HG02759 (cell line): Measurements from ENCODE around the gene TULP4.
"Not testable (repeated sequence)": the region's sequence is repeated elsewhere in the genome, so short reads cannot be mapped to it uniquely, and the experiment has no call there.

ENCODE experiments used
- ATAC-seq: cut with Tn5 transposase; IDR thresholded peaks from one replicate; pipeline ENCODE4 v1.9.1; 2021; ENCODE audit warnings: mild to moderate bottlenecking, moderate library complexity; ENCODE audit not compliant: unreplicated experiment

The TULP4 gene

DNA sequence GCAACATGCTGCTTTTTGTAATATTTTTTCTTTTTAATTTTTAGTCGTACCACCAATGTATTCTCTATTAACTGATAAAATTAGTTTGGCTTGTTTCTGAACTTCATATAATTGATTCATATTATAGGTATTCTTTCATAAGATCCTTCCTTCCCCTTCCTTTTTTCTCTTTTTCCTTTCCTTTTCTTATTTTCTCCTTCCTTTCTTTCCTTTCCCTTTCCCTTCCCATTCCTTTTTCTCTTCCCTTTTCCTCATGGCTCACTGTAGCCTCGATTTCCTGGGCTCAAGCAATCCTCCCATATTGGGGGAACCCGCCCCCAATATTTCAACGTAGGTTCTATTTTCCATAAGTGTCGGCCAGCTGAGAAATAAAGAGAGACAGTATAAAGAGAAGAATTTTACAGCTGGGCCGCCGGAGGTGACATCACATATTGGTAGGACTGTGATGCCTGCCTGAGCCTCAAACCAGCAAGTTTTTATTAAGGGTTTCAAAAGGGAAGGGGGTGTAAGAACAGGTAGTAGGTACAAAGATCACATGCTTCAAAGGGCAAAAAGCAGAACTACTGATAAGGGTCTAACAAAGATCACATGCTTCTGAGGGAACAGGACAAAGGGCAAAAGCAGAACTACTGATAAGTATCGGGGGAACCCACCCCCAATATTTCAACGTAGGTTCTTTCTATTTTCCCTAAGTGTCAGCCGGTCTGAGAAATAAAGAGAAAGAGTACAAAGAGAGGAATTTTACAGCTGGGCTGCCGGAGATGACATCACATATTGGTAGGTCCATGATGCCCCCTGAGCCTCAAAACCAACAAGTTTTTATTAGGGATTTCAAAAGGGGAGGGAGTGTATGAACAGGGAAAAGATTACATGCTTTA lies 16.1 kb upstream of the TULP4 start:
- not testable (repeated sequence) for ATAC-seq

DNA sequence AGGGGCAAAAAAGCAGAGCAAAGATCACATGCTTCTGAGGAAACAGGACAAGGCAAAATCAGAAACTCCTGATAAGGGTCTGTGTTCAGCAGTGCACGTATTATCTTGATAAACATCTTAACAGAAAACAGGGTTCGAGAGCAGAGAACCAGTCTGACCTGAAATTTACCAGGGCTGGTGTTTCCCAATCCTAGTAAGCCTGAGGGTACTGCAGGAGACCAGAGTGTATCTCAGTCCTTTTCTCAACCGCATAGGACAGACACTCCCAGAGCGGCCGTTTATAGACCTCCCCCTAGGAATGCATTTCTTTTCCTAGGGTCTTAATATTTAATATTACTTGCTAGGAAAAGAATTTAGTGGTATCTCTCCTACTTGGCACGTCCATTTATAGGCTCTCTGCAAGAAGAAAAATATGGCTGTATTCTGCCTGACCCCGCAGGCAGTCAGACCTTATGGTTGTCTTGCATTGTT lies 15.4 kb upstream of the TULP4 start:
- ATAC-seq, result not testable (repeated sequence)

DNA sequence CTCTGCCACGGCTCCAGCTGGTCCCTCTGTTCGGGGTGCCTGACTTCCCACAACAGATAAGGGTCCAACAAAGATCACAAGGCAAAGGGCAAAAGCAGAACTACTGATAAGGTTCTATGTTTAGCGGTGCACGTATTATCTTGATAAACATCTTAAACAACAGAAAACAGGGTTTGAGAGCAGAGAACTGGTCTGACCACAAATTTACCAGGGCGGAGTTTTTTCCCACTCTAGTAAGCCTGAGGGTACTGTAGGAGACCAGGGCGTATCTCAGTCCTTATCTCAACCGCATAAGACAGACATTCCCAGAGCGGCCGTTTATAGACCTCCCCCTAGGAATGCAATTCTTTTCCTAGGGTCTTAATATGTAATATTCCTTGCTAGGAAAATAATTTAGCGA lies 14.6 kb upstream of the TULP4 start:
- not testable (repeated sequence) for ATAC-seq

DNA sequence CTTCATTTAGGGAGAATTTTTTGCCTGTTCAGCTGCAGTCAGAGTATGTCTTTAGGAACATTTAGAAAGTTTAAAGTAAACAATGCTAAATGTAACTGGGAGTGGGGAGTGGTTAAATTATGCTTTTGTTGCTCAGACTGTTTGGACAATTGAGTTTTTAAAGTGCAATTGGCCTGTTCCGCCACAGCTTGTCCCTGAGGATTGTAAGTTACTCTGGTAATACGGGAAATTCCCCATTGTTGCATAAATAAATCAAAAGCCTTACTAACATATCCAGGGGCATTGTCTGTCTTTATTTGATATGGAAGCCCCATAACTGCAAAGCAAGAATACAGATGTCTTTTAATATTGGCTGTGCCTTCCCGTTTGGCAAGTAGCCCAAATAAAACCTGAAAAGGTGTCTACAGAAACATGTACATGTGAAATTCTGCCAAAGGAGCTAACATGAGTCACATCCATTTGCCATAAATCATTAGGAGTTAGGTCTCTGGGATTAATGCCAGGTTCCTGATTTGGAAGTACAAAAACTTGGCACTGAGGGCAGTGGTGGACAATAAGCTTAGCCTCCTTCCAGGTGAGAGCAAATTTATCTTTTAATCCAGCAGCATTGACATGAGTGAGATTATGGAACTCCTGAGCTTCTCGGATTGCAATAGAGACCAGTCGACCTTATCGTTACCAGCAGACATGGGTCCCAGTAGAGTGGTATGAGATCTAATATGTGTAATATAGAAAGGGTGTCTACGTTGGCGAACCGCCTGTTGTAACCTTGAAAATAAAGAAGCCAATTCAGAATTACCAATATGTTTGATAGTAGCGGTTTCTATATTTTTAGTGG lies 11.7 kb upstream of the TULP4 start:
- not testable (repeated sequence) for ATAC-seq

DNA sequence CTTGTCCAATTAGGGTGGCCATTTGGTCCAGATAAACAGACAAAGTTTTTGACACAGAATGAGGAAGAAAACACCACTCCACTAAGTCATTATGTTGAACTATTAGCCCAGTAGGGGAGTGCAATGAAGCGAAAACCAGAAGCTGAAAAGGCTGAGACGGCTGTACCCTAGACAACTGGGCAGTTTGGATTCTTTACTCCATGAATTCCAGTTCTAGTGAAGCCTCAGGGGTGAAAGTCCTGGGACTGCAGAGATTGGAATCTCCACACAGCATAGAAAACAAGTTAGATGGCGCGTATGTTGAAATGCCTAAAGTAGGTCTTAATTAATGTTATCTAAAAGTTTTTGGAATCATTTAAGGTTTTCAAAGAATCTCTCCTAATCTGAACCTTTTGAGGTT lies 10.7 kb upstream of the TULP4 start:
- ATAC-seq, result not testable (repeated sequence)

DNA sequence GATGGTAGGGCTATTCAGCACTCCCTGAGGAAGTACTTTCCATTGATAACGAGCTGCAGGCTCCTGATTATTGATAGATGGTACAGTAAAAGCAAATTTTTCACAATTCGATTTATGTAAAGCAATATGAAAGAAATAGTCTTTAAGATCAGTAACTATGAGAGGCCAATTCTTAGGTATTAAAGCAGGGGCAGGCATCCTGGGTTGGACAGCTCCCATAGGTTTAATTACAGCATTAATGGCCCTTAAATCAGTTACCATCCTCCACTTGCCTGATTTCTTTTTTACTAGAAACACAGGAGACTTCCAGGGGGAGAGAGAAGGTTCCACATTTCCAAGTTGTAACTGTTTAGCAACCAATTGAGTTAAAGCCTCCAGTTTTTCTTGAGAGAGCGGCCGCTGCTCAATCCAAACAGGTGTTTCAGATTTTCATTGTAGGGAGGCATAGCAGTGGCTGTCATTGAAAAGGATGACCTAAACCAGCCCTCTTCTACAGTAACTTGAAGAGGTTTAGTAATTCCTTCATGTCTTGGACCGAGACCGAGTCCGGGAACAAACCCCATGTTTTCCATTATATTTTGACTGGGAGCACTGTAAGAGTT lies 10.0 kb upstream of the TULP4 start:
- ATAC-seq, result not testable (repeated sequence)

DNA sequence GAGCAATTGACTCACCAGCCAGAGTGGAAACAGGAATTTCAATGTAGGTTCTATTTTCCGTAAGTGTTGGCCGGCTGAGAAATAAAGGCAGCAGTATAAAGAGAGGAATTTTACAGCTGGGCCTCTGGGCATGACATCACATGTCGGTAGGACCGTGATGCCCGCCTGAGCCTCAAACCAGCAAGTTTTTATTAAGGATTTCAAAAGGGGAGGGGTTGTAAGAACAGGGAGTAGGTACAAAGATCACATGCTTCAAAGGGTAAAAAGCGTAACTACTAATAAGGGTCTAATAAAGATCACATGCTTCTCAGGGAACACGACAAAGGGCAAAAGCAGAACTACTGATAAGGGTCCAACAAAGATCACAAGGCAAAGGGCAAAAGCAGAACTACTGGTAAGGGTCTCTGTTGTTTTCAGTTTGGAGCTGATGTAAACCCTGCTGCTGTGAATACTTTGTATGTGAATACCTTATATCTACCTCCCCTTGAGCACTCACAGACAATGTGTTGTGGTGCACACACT lies 9.0 kb upstream of the TULP4 start:
- no peak for ATAC-seq

DNA sequence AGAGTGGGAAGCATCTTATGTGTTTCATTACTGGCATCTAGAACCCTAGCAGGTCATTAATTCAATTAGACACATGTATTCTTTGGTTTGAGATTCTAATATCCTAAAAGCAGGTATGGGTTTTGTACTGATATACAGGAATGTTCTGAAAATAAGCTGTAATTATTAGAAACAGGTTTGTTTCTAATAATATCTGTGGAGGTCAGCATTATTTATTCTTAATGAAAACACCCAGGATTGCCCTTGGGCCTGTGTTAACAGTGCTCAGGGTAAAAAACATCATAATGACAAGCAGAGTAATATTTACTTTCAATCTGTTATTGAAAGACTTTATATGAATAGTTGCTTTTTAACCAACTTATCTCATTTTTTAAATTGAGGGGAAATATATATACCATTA lies 8.0 kb upstream of the TULP4 start:
- ATAC-seq, result no peak

DNA sequence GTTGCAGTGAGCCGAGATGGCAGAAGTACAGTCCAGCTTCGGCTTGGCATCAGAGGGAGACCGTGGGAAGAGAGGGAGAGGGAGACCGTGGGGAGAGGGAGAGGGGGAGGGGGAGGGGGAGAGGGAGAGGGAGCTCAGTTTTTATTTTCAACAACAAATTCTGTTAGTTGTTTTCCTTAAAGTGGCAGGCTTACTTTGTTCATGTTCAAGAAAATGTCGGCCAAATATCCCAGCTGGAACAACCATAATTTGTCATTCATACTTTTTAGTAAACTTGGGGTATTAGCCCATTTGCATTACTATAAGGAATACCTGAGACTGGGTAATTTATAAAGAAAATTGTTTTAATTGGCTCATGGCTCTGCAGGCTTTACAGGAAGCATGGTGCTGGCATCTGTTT lies 2.5 kb upstream of the TULP4 start:
- no peak for ATAC-seq

DNA sequence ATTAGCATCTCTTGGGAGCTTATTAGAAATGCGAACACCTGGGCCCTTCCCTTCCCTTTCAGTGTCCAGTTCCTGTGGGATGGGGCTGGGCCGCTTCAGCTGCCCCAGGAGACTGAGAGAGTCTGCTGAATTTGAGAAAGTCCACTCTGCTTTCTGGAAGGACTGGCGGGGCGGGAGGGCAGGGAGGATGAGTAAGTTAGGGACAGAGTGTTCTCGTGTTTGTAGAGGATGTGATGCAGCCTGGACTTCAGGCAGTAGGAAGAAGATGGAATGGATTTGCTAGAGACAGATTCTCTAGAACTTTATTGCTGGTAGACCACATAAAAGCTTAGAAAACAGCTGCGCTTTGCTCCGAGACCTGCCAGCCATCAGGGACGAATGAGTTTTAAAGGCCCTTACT lies 1.1 kb upstream of the TULP4 start:
- no peak for ATAC-seq

DNA sequence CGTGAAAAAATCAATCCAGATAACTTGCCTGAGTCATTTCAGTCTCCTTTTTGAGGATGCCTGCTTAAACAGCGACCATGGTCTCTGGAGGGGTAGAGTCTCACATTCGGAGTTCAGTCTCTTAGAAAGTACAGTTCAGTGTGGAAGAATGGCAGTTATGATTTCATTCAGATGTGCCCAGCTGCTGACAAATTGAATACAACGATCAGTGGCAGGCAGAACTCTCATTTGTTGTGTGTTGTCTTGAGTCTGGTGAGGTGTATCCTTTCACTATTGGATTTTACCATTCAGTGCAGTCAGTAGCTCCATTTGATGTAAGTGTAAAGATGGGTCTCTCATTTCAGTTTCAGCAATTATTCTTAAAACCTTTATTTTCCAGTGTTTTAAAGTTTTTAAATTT lies 639 bp upstream of the TULP4 start:
- ATAC-seq, result no peak

DNA sequence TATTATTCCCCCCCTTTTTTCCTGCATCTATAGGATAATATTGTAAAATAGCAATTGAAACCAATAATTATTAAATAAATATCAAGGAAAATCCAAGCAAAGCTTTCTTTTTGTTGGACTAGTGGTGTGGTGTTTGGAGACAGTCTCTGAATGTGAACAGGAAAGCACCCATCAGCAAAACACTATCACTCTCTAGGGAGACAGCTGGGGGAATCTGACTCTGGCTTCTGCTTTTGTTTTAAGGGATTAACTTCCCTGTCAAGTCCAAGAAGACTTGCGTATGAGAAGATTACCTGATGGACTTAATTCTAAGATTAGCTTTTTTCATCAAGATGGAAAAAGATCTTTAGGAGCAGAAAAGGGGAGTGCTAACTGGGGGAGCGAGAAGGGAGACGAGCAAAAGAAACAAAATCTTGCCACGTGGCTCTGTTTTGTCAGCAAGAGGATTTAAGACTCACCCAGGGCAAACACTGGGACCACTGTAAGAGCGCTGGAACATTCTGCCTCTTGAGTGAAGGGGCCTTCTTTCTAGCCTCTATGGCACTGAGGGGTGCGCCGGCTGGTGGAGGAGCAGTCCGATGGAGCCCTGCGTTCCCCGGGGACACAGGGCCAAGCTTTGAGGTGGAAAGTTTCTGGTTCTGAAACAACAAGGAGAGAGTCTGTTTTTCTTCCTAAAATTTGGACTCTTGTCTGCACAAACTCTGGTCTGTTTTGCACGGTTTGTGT lies 570 bp downstream of the TULP4 start:
- no peak for ATAC-seq

DNA sequence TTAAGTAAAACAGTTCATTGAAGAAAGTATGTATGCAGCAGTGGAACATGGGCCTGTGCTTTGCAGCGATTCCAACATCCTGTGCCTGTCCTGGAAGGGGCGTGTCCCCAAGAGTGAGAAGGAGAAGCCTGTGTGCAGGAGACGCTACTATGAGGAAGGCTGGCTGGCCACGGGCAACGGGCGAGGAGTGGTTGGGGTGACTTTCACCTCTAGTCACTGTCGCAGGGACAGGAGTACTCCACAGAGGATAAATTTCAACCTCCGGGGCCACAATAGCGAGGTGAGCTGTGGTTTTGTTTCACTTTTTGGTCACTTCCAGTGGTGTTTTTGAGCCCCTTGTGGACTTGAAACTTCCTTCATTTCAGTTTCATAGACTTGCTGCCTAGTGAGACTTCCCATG lies 1.7 kb downstream of the TULP4 start:
- peak; percentile 45 for ATAC-seq

DNA sequence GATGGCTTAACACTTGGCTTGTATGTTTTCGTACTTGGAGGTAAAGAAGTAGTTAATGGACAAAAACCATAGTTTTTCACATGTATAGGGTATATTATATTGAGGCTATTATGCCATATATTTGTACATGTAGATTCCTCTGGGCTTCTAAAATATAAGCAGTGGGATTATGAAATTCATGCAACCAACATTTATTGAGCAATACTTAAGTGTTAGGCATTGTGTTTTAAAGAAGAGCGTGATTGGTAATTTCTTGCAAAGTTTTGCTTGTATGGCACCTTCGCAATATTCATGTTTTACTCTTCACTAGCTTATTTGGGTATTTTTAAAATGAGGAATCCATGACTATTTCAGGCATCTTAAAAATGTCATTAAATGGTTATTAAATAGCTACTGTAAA lies 2.5 kb downstream of the TULP4 start:
- ATAC-seq, result no peak

DNA sequence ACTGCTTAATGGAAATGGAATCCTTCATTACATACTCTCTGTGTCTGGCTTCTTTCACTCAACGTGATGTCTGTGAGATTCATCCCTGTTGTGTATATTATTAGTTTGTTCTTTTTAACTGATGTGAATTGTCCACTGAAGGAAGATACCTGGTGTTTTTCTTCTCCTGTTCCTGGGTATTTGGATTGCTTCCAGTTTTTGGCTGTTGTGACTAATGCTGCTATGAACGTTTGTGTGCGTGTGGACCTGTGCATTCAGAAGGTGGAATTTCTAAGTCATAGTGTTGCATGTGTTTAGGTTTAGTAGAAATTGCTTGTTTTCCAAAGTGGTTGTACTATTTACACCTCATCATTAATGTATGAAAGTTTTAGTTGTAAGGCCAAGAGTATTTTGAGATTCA lies 3.8 kb downstream of the TULP4 start:
- no peak for ATAC-seq

DNA sequence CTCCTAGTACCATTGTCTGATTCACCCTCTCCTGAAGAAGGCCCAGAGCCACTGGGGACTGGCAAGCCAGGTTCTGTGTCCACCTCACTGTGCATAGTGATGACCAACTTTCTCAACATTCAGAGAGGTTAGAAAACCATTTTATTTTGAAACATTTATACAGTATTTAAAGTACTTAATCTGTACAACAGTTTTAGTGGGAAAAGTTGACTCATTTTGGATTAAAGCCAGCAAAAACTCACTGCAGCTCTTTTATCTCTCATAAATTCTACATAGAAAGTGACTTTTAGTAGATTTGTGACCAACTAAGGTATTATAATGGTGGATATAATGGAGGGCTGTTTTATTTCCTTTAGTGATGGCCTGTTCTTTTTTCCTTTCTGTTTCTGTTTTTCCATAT lies 9.7 kb downstream of the TULP4 start:
- no peak for ATAC-seq

DNA sequence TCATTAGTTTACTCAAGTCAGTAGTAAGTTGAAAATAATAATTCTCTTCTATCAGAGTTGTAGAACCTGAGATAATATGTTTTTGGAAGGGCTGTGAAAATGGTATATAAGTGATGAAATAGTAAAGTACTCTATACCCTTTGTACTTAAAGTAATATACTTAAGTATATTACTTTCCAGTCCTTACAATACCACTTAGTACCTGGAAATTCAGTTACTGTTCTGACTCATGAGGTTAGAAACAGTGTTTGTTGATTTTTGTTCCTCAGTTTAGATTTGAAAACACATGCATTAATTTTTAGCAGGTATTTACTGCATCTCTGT lies 10.1 kb downstream of the TULP4 start:
- ATAC-seq, result no peak

DNA sequence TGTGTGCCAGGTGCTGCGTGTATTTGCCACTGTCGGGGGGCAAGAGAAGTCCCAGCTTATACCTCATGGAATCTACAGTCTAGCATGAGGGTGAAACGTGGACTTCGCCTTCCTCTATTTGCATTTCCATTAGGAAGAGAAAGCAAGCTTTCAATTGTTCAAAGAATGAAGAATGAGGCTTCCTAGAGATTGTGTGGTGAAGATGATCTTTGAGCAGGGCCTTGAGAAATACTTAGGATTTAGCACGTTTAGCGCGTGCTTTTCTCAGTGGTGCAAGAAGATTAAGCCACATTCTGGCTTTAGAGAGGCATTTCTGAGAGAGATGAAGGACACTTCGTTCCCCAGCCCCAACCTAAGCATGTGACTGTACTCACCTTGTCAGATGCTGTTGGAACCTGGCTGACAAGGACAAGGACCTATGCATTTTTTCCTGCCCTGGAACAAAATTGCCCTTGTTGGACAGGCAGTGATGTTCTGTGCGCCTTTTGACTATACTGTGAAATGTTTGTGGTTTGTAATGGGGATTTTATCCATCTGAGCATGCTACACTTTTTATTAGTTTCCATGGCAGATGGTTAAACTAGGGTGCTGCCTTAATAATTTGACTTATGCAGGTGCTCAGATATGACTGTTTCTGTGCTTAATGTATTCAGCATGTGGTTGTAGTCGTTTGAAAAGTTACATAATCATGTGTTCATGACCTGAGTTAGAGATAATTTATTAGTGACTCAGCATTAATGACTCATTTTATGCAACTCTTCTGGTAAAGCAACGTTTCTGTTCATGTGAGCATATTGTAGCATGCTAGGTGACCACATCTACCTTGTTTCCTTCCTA lies 10.7 kb downstream of the TULP4 start:
- peak; percentile 81 for ATAC-seq

DNA sequence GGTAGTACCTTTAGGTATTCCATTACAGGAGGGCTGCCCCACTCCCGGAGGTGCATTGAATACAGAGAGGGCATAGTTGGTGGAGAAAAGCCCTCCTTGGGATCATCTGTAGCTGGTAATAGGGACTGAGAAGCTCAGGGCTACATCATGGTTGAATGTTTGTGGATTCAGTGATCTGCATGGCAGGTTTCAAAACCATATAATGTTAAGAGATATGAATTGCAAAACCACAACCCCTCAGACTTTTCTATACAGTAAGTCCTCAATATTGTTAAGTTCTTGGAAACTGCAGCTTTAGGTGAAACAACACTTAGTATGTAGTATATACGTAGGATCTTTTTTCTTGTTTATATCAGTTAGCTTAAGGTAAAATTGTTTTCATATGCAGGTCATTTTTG lies 11.3 kb downstream of the TULP4 start:
- peak; percentile 53 for ATAC-seq

DNA sequence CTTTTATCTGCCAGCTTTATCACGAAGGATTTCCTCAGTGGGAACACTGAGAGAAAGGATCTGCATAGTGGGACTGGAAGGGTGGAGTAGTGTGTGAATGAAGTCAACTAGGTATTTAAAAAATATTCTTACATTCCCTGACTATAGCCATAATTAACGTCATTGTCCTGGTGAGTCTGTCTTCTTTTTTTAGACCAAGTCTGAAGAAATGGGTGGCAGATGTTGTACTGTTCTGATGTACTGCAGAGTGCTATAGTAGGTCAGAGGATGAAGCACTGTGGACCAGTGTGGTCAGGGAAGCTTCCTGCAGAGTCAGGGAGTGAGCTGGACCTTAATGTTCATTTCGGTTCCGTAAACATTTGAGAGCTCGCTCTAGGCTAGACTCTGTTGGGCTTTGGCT lies 11.9 kb downstream of the TULP4 start:
- no peak for ATAC-seq
